ENCODE measurements around the gene TTC4. TPM values are rescaled to one million over a fixed set of nuclear protein-coding genes. Genes with fewer than 3 reads are reported as not detected.
A peak's percentile ranks its signal among the peaks of the same experiment; 100 is the strongest.

TTC4 gene, protein sequence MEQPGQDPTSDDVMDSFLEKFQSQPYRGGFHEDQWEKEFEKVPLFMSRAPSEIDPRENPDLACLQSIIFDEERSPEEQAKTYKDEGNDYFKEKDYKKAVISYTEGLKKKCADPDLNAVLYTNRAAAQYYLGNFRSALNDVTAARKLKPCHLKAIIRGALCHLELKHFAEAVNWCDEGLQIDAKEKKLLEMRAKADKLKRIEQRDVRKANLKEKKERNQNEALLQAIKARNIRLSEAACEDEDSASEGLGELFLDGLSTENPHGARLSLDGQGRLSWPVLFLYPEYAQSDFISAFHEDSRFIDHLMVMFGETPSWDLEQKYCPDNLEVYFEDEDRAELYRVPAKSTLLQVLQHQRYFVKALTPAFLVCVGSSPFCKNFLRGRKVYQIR
- total RNA-seq, result 9.6 and 11.9 TPM in 2 replicates

- DNase-seq (ENCODE audit: low read depth in 2 of 2), result peak; percentile 81 to 84
These were observed at the start of gene TTC4 for GRCh38 chr1:54715493-54716298. TTC4 (plus strand) TSS chr1:54715861; CDS start chr1:54715909, 48 bp downstream.

DNA sequence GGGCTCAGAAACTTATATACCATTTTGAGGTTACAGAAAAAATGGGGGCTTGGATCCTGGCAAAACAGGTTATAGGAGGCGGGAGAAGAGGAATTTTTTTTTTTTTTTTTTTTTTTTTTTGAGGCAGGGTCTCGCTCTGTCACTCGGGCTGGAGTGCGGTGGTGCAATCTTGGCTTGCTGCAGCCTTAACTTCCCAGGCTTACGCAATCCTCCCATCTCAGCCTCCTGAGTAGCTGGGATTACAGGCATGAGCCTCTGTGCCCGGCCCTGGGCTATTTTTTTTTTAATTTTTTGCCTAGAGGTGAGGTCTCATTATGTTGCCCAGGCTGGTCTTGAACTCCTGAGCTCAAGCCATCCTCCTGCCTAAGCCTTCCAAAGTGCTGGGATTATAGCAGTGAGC lies 49.3 kb upstream of the TTC4 start:
- no peak for DNase-seq (ENCODE audit: low read depth in 2 of 2)

GRCh38 chr1:54667797-54668196 lies 47.9 kb upstream of the TTC4 start:
- DNase-seq (ENCODE audit: low read depth in 2 of 2), result no peak

DNA sequence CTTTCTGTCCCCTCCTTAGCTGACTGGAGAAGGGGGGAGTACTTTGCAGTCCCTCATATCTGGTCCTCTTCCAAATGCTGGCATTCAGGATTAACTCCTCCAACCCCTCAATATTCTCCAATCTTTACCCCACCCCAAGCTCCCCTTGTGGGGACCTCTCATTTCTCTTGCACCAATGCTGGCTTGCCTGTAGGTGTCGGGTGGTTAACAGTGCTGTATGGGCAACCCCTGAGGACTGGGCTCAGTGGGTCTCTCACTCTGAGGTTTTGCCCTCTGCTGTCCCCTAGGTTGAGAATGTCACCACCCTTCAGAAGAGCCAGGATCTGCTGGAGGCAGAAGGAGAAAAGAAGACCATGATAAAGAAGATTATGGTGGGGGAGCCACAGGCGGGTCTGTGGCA lies 47.1 kb upstream of the TTC4 start:
- DNase-seq (ENCODE audit: low read depth in 2 of 2), result no peak

GRCh38 chr1:54671985-54672608 lies 43.6 kb upstream of the TTC4 start:
- peak; percentile 51 to 59 for DNase-seq (ENCODE audit: low read depth in 2 of 2)

GRCh38 chr1:54678776-54679643 lies 36.7 kb upstream of the TTC4 start:
- no peak for DNase-seq (ENCODE audit: low read depth in 2 of 2)

- DNase-seq (ENCODE audit: low read depth in 2 of 2), result no peak
These were observed 36.0 kb upstream of the TTC4 start for GRCh38 chr1:54679706-54680105.

- DNase-seq (ENCODE audit: low read depth in 2 of 2), result no peak
These were observed 35.3 kb upstream of the TTC4 start for GRCh38 chr1:54680387-54680786.

DNA sequence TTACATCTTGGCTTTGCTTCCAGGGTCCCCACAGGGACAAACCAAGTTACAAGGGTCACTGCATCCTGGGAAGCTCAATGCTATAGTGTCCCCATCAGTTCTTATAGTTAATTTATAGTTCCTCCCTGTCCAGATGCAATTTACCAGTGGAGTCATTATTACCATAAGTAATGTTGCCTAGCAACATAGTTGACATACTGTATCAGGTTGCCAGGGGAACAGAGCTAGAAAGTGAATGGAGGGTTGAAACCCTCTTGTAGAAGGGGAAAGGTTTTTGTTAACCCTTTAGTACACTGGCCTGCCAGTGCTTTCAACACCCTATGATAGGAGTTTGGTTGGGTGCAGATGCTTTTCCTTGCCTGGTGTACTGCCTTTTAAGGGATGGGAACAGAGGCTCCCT lies 34.3 kb upstream of the TTC4 start:
- peak; percentile 17 to 35 for DNase-seq (ENCODE audit: low read depth in 2 of 2)

DNA sequence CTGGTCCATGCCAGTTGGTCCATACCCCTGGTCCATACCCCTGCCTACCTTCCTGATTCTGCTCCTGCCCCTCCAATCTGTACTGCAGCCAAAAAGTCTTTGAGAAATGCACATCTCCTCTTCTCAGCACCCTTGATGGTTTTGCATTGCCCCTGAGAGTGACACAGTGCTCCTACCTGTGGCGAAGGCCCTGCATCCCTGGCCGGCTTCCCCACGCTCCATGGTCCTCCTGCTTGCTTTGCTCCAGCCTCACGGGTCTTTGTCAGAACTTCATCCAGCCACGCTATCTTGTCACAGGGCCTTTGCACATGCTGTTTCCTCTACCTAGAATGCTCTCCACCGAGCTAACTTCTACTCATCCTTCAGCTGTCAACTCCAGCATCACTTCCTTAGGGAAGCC lies 32.2 kb upstream of the TTC4 start:
- no peak for DNase-seq (ENCODE audit: low read depth in 2 of 2)

DNA sequence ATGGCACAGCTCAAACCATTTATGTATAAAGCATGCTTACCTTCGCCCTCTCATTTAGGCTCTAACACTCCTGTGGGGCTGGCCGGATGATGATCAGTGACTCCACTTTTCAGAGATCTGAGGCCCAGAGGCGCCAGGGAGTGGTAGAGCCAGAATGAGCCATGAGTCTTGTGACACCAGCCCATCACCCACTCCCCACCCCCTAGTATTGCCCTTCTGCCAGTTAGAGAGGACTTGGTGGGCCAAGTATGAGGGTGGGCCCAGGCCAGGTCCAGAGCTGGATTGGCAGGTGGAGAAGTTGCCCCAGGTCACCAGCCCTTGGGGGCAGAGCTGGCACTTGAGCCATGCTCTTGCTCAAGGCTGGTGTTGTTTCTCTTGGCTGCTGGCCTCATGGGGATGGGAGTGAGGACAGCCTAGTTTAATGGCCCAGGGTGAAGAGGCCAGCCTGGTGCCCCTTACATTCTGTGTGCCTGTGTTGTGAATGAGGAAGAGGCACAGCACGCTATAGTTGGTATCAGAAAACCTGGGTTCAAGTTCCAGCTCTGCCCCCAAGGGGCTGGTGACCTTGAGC lies 30.2 kb upstream of the TTC4 start:
- DNase-seq (ENCODE audit: low read depth in 2 of 2), result no peak

DNA sequence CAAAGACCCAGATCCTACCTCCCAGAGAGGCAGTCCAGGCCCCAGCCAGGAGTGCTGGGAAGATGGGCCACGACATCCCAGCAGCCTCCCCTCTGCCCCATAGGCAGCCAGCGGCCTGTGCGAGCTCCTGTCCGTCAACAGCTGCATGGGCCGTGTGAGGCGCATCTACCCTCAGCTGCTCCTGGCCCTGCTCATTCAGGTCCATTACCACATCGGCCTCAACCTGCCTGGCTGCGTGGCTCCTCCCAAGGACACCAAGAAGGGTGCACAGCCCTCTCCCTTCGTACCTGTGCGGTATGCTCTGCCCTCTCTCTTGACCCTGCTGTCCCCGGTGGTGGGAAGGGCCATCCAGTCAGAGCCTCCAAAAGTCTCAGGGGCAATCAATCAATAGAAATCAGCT lies 29.5 kb upstream of the TTC4 start:
- no peak for DNase-seq (ENCODE audit: low read depth in 2 of 2)

DNA sequence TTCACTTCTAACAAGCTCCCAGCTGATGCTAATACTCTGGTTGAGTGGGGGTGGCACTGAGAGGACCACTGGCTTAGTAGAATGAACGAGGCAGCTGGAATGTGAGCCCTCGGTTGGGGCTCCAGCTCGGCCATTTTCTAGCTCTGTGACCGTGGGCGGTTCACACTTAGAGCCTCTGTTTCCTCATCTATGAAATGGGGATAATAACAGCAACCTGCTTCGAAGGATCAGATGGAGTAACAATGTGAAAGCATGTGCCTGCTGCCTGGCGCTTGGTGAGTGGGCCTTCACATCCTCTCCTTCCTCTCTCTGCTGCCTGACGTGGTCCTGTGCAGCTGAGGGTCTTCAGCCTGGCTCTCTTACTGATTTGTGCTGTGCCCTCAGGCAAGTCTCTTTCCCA lies 20.9 kb upstream of the TTC4 start:
- no peak for DNase-seq (ENCODE audit: low read depth in 2 of 2)

GRCh38 chr1:54695221-54695620 lies 20.4 kb upstream of the TTC4 start:
- no peak for DNase-seq (ENCODE audit: low read depth in 2 of 2)

- DNase-seq (ENCODE audit: low read depth in 2 of 2), result no peak
These were observed 19.9 kb upstream of the TTC4 start for GRCh38 chr1:54695764-54696163.

DNA sequence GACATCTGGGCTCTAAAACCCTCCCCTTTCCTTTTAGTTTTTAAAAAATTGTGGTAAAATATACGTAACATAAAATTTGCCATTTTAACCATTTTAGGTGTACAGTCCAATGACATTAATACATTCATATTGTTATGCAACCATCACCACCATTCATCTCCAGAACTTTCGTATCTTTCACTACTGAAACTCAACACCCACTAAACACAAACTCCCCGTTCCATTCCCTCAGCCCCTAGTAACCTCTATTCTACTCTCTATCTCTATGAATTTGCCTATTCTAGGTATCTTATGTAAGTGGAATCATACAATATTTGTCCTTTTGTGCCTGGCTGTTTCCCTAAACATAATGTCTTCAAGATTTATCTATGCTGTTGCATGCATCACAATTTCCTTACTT lies 19.4 kb upstream of the TTC4 start:
- DNase-seq (ENCODE audit: low read depth in 2 of 2), result no peak

GRCh38 chr1:54697896-54698295 lies 17.8 kb upstream of the TTC4 start:
- DNase-seq (ENCODE audit: low read depth in 2 of 2), result no peak

- DNase-seq (ENCODE audit: low read depth in 2 of 2), result no peak
These were observed 17.3 kb upstream of the TTC4 start for GRCh38 chr1:54698346-54698745.

DNA sequence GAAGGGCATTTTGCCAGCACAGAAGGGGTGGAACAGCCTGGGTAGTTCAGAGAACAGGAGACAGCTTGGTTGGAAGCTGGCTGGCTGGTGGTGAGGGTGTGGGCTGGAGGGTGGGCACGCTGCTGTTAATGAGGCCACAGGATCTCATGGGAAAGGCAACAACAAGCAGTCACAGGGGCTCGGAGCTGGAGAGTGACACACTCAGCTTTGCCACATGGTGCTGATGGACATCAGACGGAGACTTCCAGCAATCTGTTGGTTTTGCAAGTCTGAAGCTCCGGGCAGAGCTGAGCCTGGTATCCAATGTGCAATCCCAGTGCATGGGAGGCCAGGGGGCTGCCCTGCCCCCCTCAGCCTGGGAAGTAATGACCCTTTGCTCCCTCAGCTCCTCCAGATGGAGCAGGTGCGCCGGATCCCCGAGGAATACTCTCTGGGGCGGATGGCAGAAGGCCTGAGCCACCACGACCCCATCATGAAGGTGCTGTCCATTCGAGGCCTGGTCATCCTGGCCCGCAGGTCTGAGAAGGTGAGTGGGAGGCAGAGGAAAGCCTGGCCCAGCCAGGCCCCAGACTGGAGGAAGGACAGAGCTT lies 15.6 kb upstream of the TTC4 start:
- DNase-seq (ENCODE audit: low read depth in 2 of 2), result no peak

DNA sequence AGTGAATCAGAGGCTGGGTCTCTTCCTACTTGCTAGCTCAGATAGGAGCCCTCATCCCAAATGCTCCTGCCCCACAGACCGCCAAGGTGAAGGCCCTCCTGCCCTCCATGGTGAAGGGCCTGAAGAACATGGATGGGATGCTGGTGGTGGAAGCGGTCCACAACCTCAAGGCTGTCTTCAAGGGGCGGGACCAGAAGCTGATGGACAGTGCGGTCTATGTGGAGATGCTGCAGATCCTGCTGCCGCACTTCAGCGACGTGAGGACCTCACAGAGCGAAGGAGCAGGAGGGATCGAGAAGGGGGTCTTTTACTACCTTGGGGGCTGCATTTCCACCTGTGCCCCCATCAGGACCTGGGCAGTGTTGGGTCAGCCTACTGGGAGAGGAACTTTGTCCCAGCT lies 14.6 kb upstream of the TTC4 start:
- DNase-seq (ENCODE audit: low read depth in 2 of 2), result no peak

DNA sequence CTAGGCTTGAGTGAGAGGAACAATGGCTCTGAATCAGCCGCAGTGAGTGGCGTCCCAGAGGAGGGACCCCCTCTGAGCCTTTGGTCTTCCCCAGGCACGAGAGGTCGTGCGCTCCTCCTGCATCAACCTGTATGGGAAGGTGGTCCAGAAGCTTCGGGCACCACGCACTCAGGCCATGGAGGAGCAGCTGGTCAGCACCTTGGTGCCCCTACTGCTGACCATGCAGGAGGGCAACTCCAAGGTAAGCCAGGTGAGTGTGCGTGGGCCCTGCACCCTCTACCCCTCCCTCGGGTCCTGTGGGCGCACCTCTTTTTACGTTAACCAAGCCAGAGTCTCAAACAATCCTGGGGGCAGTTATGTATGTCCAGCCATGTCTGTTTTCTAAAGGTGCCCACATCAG lies 13.7 kb upstream of the TTC4 start:
- DNase-seq (ENCODE audit: low read depth in 2 of 2), result no peak
